OCI-LY7 (cell line): ENCODE results near the gene MOB1B. TPM values are rescaled to one million over a fixed set of nuclear protein-coding genes. Genes with fewer than 3 reads are reported as not detected.

ENCODE experiments used
- BruUV-seq: library from RNA; stranded (reverse); fragments of 400-500 nt; replicated peaks from 2 replicates; lab custom pipeline; 2021; lab: Mats Ljungman, UMichigan
- CTCF ChIA-PET: fragments of 300-600 bp; sonication (Branson Sonifier 250); formaldehyde crosslinking; loops from one replicate; lab custom pipeline; 2022; ENCODE audit warnings: antibody characterized with exemption; ENCODE audit not compliant: unreplicated experiment; lab: Charles Lee
- POLR2A ChIA-PET: fragments of 300-600 bp; sonication (Branson Sonifier 250); formaldehyde crosslinking; loops from one replicate; lab custom pipeline; 2022; ENCODE audit warnings: antibody characterized with exemption; lab: Charles Lee
- DNase-seq: peaks from one replicate; pipeline ENCODE4 v3.0.0-alpha.2; 2015; ENCODE audit warnings: low spot score
- H2AFZ ChIP-seq: fragments of 200-600 bp; sonication (generic), shearing (Covaris generic); 2 replicates; pipeline ENCODE4 v1.6.1; 2014; ENCODE audit warnings: mild to moderate bottlenecking, antibody characterized with exemption, low read length, moderate library complexity
- H3K27ac ChIP-seq: fragments of 200-600 bp; sonication (generic); 2 replicates; pipeline ENCODE4 v1.5.1; 2014; ENCODE audit warnings: mixed run types, low read depth, mild to moderate bottlenecking, moderate library complexity, low read length, inconsistent platforms; ENCODE audit not compliant: poor library complexity, severe bottlenecking
- H3K36me3 ChIP-seq: fragments of 200-600 bp; sonication (generic); 2 replicates; pipeline ENCODE4 v1.6.1; 2014; ENCODE audit warnings: mild to moderate bottlenecking, antibody characterized with exemption, low read length, moderate library complexity, mixed read lengths; ENCODE audit not compliant: insufficient read depth
- H3K4me1 ChIP-seq: fragments of 200-600 bp; sonication (generic); 2 replicates; pipeline ENCODE4 v1.5.1; 2014; ENCODE audit warnings: mild to moderate bottlenecking, low read length; ENCODE audit not compliant: insufficient read depth, poor library complexity, severe bottlenecking
- H3K4me2 ChIP-seq: fragments of 200-600 bp; sonication (generic); 2 replicates; pipeline ENCODE4 v1.6.1; 2014; ENCODE audit warnings: mild to moderate bottlenecking, low read length
- H3K4me3 ChIP-seq: fragments of 200-600 bp; sonication (generic); 2 replicates; pipeline ENCODE4 v1.5.1; 2014; ENCODE audit warnings: mild to moderate bottlenecking, low read depth, low read length; ENCODE audit not compliant: poor library complexity, severe bottlenecking
- H3K79me2 ChIP-seq: fragments of 200-600 bp; sonication (generic); 2 replicates; pipeline ENCODE4 v1.6.1; 2016; ENCODE audit warnings: low read depth, mild to moderate bottlenecking, low read length, moderate library complexity, mixed read lengths; ENCODE audit not compliant: insufficient read depth
- H3K9me2 ChIP-seq: fragments of 200-600 bp; sonication (generic); 2 replicates; pipeline ENCODE4 v1.6.1; 2016; ENCODE audit warnings: mild to moderate bottlenecking, low read length, mixed read lengths; ENCODE audit not compliant: insufficient read depth
- H3K9me3 ChIP-seq: fragments of 200-600 bp; sonication (generic); 2 replicates; pipeline ENCODE4 v1.6.1; 2014; ENCODE audit warnings: mild to moderate bottlenecking, mixed run types, low read length, mixed read lengths
- H4K20me1 ChIP-seq: fragments of 200-600 bp; sonication (generic); 2 replicates; pipeline ENCODE4 v1.6.1; 2014; ENCODE audit warnings: mild to moderate bottlenecking, antibody characterized with exemption, low read length, moderate library complexity, mixed read lengths; ENCODE audit not compliant: insufficient read depth
- CTCF ChIP-seq: fragments of 200-600 bp; sonication (generic); conservative IDR thresholded peaks from 2 replicates; pipeline ENCODE4 v1.5.1; 2014; ENCODE audit warnings: mild to moderate bottlenecking, antibody characterized with exemption, low read length, moderate library complexity, mixed read lengths
- EZH2phosphoT487 ChIP-seq: fragments of 200-600 bp; sonication (generic); IDR thresholded peaks from 2 replicates; pipeline ENCODE4 v1.6.1; 2018; ENCODE audit warnings: low read depth, borderline replicate concordance, mild to moderate bottlenecking, mixed run types, antibody characterized with exemption, low read length, moderate library complexity, mixed read lengths
- intact Hi-C: fragments of 100-400 bp; cut with micrococcal nuclease; formaldehyde crosslinking; loops from one replicate; pipeline ENCODE4 v1.10.0; 2022; ENCODE audit not compliant: unreplicated experiment
- total RNA-seq, 2 experiments: library from RNA; depleted of rRNA in 1 of 2; stranded (reverse); fragments of >200 nt in 1 of 2; shearing (Covaris generic) in 1 of 2; gene quantifications; 2 replicates each; pipeline ENCODE4 v1.2.3, GENCODE V29; 2014 to 2022

Gene MOB1B
- total RNA-seq, 2 experiments from 2014 or later = 4.7 to 22.4 TPM

GRCh38 chr4:70927502-70928137 lies 25.5 kb downstream of the MOB1B start:
- TF ChIP-seq CTCF (peak; percentile 48), EZH2phosphoT487 (no peak)
- Histone ChIP-seq H3K9me3 (peaks cover 8% of the 10 kb centered on the region), H2AFZ (peak overlapping the region; percentile 55; the same call in 1 of the 2 replicates), H3K27ac (peak overlapping the region; percentile 88), H3K4me1 (peaks cover 94% of the 10 kb centered on the region), H3K79me2 (peaks cover 87% of the 10 kb centered on the region), H3K4me3 (peak overlapping the region; percentile 63), H3K9me2 (no peaks in the 10 kb centered on the region), H3K4me2 (peak overlapping the region; percentile 78), H4K20me1 (no peaks in the 10 kb centered on the region), H3K36me3 (peaks cover 13% of the 10 kb centered on the region)
- ChIA-PET CTCF (interaction anchor here (0.8 kb wide), 1 partner anchor 23 kb away, joined by 3 read pairs; no protein-coding TSS in a partner anchor), POLR2A (interaction anchor here (0.6 to 2.7 kb wide), 8 partner anchors 10 to 83 kb away, joined by 3 to 18 read pairs (median 4); partner anchors contain the start of genes DCK and MOB1B)
- intact Hi-C loops = loop anchor here (1.0 to 10.0 kb wide), 7 partner anchors 15 to 325 kb away; partner anchors contain the start of genes DCK, MOB1B and UTP3
- no TSS peak for BruUV-seq
- DNase-seq = peak; percentile 81

GRCh38 chr4:70930530-70931256 lies 28.5 kb downstream of the MOB1B start:
- H2AFZ ChIP-seq = peak overlapping the region; percentile 44
- peak overlapping the region; percentile 84 for H3K27ac ChIP-seq

More at GRCh38 chr4:70930530-70931256, 28.5 kb downstream of the MOB1B start:
- TF ChIP-seq CTCF = no peak
- no peak for TF ChIP-seq EZH2phosphoT487
- BruUV-seq = TSS peak; percentile 27
- H3K9me3 ChIP-seq = peaks cover 15% of the 10 kb centered on the region
- H3K79me2 ChIP-seq = peaks cover 73% of the 10 kb centered on the region
- H4K20me1 ChIP-seq = no peaks in the 10 kb centered on the region
- H3K4me3 ChIP-seq = peak overlapping the region; percentile 51
- H3K9me2 ChIP-seq = no peaks in the 10 kb centered on the region
- peak overlapping the region; percentile 79 for H3K4me2 ChIP-seq
- intact Hi-C loops = no loop called here
- peaks cover 25% of the 10 kb centered on the region for H3K36me3 ChIP-seq
- peaks cover 64% of the 10 kb centered on the region for H3K4me1 ChIP-seq
- ChIA-PET POLR2A (interaction anchor here (0.5 to 3.9 kb wide), 21 partner anchors 8 to 303 kb away, joined by 3 to 30 read pairs (median 4); partner anchors contain the start of genes DCK and MOB1B), CTCF (interaction anchor here (1.1 kb wide), 1 partner anchor 12 kb away, joined by 4 read pairs; no protein-coding TSS in a partner anchor)
- peak; percentile 64 for DNase-seq
